ENCODE results near the gene SGCD. TPM values are rescaled to one million over a fixed set of nuclear protein-coding genes. Genes with fewer than 3 reads are reported as not detected.

The SGCD gene
- total and polyA plus RNA-seq, 3 donors from 2014 or later = 2.8 to 6.1 (median 5.0) TPM

GRCh38 chr5:156312897-156313694 lies 13.9 kb upstream of the SGCD start:
- intact Hi-C loops (cut with DNase I; ENCODE audit: low total_unique reads) = no loop called here
- no peak overlapping the region for H3K27ac ChIP-seq
- no peaks in the 10 kb centered on the region for H3K27me3 ChIP-seq
- H3K4me3 ChIP-seq = no peak overlapping the region
- no peaks in the 10 kb centered on the region for H3K4me1 ChIP-seq
- no peaks in the 10 kb centered on the region for H3K36me3 ChIP-seq (ENCODE audit: low read depth, missing control alignments)
- TF ChIP-seq CTCF (IDR thresholded peaks at IDR 0.05) = no peak
- 79 to 90% methylated on average over 2 of the region's 2 CpGs for WGBS, 2 donors
- H3K9me3 ChIP-seq = no peaks in the 10 kb centered on the region
- no peak for DNase-seq

- 70 to 84% methylated on average over 1 of the region's 1 CpG for WGBS, 2 donors
- no peaks in the 10 kb centered on the region for H3K27me3 ChIP-seq
- intact Hi-C loops (cut with DNase I; ENCODE audit: low total_unique reads) = no loop called here
- H3K9me3 ChIP-seq = no peaks in the 10 kb centered on the region
- DNase-seq = no peak
- no peaks in the 10 kb centered on the region for H3K36me3 ChIP-seq (ENCODE audit: low read depth, missing control alignments)
- H3K27ac ChIP-seq = no peak overlapping the region
- TF ChIP-seq CTCF (IDR thresholded peaks at IDR 0.05) (no peak), POLR2A (IDR thresholded peaks at IDR 0.05) (no peak)
- no peak overlapping the region for H3K4me3 ChIP-seq
- H3K4me1 ChIP-seq = no peaks in the 10 kb centered on the region
Observed at GRCh38 chr5:156314416-156314815, 12.5 kb upstream of the SGCD start.

GRCh38 chr5:156322666-156323065 lies 4.3 kb upstream of the SGCD start:
- Histone ChIP-seq H3K4me3 (no peak overlapping the region), H3K4me1 (peaks cover 4% of the 10 kb centered on the region), H3K27me3 (no peaks in the 10 kb centered on the region), H3K36me3 (ENCODE audit: low read depth, missing control alignments) (no peaks in the 10 kb centered on the region), H3K27ac (no peak overlapping the region), H3K9me3 (no peaks in the 10 kb centered on the region)
- intact Hi-C loops (cut with DNase I; ENCODE audit: low total_unique reads) = no loop called here
- DNase-seq = no peak
- no peak for TF ChIP-seq CTCF (IDR thresholded peaks at IDR 0.05)
- no peak for TF ChIP-seq POLR2A (IDR thresholded peaks at IDR 0.05)

GRCh38 chr5:156327296-156327695 lies 332 bp downstream of the SGCD start:
- no peak for TF ChIP-seq POLR2A (IDR thresholded peaks at IDR 0.05)
- no peak for TF ChIP-seq CTCF (IDR thresholded peaks at IDR 0.05)
- H3K4me3 ChIP-seq = peak overlapping the region; percentile 31 to 56
- 9 to 19% methylated on average over 6 of the region's 6 CpGs for WGBS, 2 donors
- intact Hi-C loops (cut with DNase I; ENCODE audit: low total_unique reads) = no loop called here
- no peaks in the 10 kb centered on the region for H3K27me3 ChIP-seq
- H3K27ac ChIP-seq = peak overlapping the region in 1 of 2 donors; percentile 51
- no peaks in the 10 kb centered on the region for H3K36me3 ChIP-seq (ENCODE audit: low read depth, missing control alignments)
- DNase-seq = no peak
- H3K4me1 ChIP-seq = peaks cover 8% of the 10 kb centered on the region
- no peaks in the 10 kb centered on the region for H3K9me3 ChIP-seq

- H3K9me3 ChIP-seq = no peaks in the 10 kb centered on the region
- intact Hi-C loops (cut with DNase I; ENCODE audit: low total_unique reads) = no loop called here
- no peak for DNase-seq
Observed at GRCh38 chr5:156328161-156328560, 1.2 kb downstream of the SGCD start.

More at GRCh38 chr5:156328161-156328560, 1.2 kb downstream of the SGCD start:
- WGBS, 2 donors = 56 to 63% methylated on average over 3 of the region's 3 CpGs
- no peak overlapping the region for H3K27ac ChIP-seq
- no peak overlapping the region for H3K4me3 ChIP-seq
- H3K27me3 ChIP-seq = no peaks in the 10 kb centered on the region
- H3K4me1 ChIP-seq = peaks cover 8% of the 10 kb centered on the region
- TF ChIP-seq CTCF (IDR thresholded peaks at IDR 0.05) = no peak
- TF ChIP-seq POLR2A (IDR thresholded peaks at IDR 0.05) = no peak
- no peaks in the 10 kb centered on the region for H3K36me3 ChIP-seq (ENCODE audit: low read depth, missing control alignments)
